Fibroblast of the aortic adventitia (primary cell): ENCODE measurements around the gene RBM38. TPM values are rescaled to one million over a fixed set of nuclear protein-coding genes. Genes with fewer than 3 reads are reported as not detected.

Source experiments
- DNase-seq: peaks from one replicate; pipeline ENCODE4 v3.0.0-alpha.2; 2010; ENCODE audit warnings: low read depth
- H3K4me3 ChIP-seq: 2 replicates; pipeline ENCODE4 v1.5.1; 2011; ENCODE audit warnings: low read depth, mild to moderate bottlenecking, control low read depth, low read length, moderate library complexity
- CTCF ChIP-seq: IDR thresholded peaks from 2 replicates; pipeline ENCODE4 v1.5.1; 2011; ENCODE audit warnings: mild to moderate bottlenecking, low read length, control low read depth, inconsistent platforms; ENCODE audit not compliant: insufficient read depth
- total RNA-seq: library from RNA; depleted of rRNA; stranded (reverse); fragments of >200 nt; gene quantifications from 2 replicates; pipeline ENCODE4 v1.2.3, GENCODE V29; 2012; ENCODE audit warnings: low replicate concordance

The RBM38 gene
- total RNA-seq, 1 donor = 6.1 TPM

- no peak for TF ChIP-seq CTCF
- H3K4me3 ChIP-seq = no peak overlapping the region
- no peak for DNase-seq
Observed at GRCh38 chr20:57420571-57421252, 29.5 kb downstream of the RBM38 start.

DNA sequence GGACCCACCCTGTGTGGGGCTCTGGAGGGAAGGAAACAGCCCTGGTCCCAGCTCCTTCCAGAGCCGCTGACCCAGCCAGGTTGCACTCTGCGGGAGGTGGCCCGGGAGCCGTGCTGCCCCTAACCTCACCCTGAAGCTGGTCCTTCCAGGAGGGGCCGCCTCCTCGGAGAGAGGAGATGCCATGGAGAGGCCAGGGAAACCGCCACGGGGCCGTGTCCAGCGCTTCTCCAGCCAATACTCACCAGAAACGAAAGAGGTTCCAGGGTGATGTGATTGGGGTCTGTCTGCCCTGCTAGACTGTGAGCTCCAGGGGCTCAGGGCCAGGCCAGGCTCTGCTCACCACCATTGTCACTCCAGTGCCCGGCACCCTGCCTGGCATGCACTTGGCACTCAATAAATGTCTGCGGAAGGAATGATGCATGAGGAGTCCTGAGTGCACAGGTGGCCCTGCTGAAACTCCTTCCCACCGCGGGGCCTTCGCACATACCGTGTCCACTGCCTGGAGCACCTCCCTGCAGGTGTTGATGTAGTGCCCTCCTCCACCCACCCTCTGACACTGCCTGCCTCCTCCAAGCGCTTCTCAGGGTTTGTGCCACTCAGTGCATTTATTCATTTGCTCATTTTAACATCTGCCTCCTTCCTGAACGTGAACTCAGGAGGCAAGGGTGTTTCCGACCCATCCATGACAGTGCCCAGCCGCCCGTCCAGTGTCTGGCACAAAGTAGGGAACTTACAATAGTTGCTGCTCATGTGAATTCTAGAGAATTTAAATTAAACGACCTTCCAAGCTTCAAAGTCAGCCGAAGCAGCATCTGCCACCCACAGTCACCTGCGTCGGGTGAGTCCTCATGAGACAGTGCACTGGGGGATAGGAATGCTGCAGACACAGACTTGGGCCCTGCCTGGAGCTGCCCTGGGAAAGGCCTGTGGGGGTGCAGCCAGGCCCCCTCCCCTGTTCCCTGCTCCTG is 30.3 kb downstream of the RBM38 start:
- TF ChIP-seq CTCF = no peak
- DNase-seq = no peak
- H3K4me3 ChIP-seq = no peak overlapping the region

- no peak for TF ChIP-seq CTCF
- H3K4me3 ChIP-seq = no peak overlapping the region
- DNase-seq = no peak
Observed at GRCh38 chr20:57422254-57422653, 31.1 kb downstream of the RBM38 start.

GRCh38 chr20:57425150-57426013 is 34.2 kb downstream of the RBM38 start:
- DNase-seq = peak; percentile 28
- no peak for TF ChIP-seq CTCF
- H3K4me3 ChIP-seq = no peak overlapping the region

DNA sequence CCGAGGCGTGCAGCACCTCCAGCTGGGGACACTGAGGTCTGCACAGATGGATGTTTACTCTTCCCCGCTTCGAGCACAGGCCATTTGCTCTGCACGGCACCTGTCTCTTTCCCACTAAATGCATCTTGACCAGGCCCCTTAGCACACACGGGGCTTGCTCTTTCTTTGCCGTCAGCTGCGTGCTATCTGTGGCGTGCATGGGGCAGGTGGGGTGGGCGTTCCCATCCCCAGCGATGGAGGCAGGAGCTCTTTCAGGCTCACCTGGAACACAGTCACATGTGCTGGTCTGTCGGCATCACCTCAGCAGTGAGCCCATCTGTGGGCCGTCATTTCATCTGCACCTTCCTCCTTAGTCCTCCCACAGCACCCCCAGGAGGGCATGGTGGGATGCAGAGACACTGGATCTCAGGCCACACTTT is 35.1 kb downstream of the RBM38 start:
- no peak for DNase-seq
- no peak for TF ChIP-seq CTCF
- no peak overlapping the region for H3K4me3 ChIP-seq

- DNase-seq = no peak
- H3K4me3 ChIP-seq = no peak overlapping the region
Observed at GRCh38 chr20:57426831-57427230, 35.6 kb downstream of the RBM38 start.

More at GRCh38 chr20:57426831-57427230, 35.6 kb downstream of the RBM38 start:
- no peak for TF ChIP-seq CTCF
